HG02610 (cell line): ENCODE measurements around the gene CPNE6.

ENCODE experiments used
- ATAC-seq: cut with Tn5 transposase; IDR thresholded peaks from one replicate; pipeline ENCODE4 v1.9.1; 2021; ENCODE audit warnings: mild to moderate bottlenecking, moderate library complexity; ENCODE audit not compliant: unreplicated experiment

Gene CPNE6

GRCh38 chr14:24084440-24084839, 13.1 kb downstream of the CPNE6 start:
- ATAC-seq, result no peak

GRCh38 chr14:24085215-24085614, 13.9 kb downstream of the CPNE6 start:
- ATAC-seq, result no peak

- ATAC-seq, result no peak
Observed at GRCh38 chr14:24086193-24086955, 15.0 kb downstream of the CPNE6 start.

GRCh38 chr14:24087004-24087403, 15.6 kb downstream of the CPNE6 start:
- no peak for ATAC-seq

GRCh38 chr14:24088095-24088494, 16.7 kb downstream of the CPNE6 start:
- no peak for ATAC-seq

- ATAC-seq, result no peak
Observed at GRCh38 chr14:24089890-24090289, 18.5 kb downstream of the CPNE6 start.

- ATAC-seq, result no peak
Observed at GRCh38 chr14:24092110-24092504, 20.7 kb downstream of the CPNE6 start.

GRCh38 chr14:24092505-24093206, 21.3 kb downstream of the CPNE6 start:
- no peak for ATAC-seq

GRCh38 chr14:24093207-24093900, 22.0 kb downstream of the CPNE6 start:
- ATAC-seq, result no peak

- ATAC-seq, result peak; percentile 34
Observed at GRCh38 chr14:24093901-24094840, 22.8 kb downstream of the CPNE6 start, which contains the start of gene PCK2. Gene PCK2 (plus strand): TSS chr14:24094311. CDS start chr14:24094406, 95 bp downstream.

GRCh38 chr14:24094841-24095270, 23.5 kb downstream of the CPNE6 start:
- ATAC-seq, result no peak

GRCh38 chr14:24095271-24096068, 24.1 kb downstream of the CPNE6 start:
- ATAC-seq, result peak; percentile 81

GRCh38 chr14:24096545-24097181, 25.3 kb downstream of the CPNE6 start:
- ATAC-seq, result no peak

GRCh38 chr14:24098229-24098926, 27.0 kb downstream of the CPNE6 start:
- ATAC-seq, result no peak

- ATAC-seq, result no peak
Observed at GRCh38 chr14:24098927-24099813, 27.8 kb downstream of the CPNE6 start.

- ATAC-seq, result no peak
Observed at GRCh38 chr14:24100197-24100981, 29.0 kb downstream of the CPNE6 start.

- ATAC-seq, result no peak
Observed at GRCh38 chr14:24100982-24101494, 29.7 kb downstream of the CPNE6 start.
